Measurements from ENCODE around the gene GCLM. TPM values are rescaled to one million over a fixed set of nuclear protein-coding genes. Genes with fewer than 3 reads are reported as not detected.

The GCLM gene
- total and polyA plus RNA-seq, 5 donors = 3.8 to 10.4 (median 9.9) TPM

GRCh38 chr1:93846206-93846991, 62.8 kb downstream of the GCLM start:
- intact Hi-C loops (cut with DNase I) = loop anchor here (5.0 to 10.0 kb wide), 5 partner anchors 222 to 542 kb away; partner anchors contain the start of gene FNBP1L (in 1 of the 4)
- H3K4me1 ChIP-seq (ENCODE audit: control insufficient read depth, insufficient read depth, low read length) = peaks cover 3% of the 10 kb centered on the region
- H3K4me3 ChIP-seq (ENCODE audit: low read length) = peak overlapping the region; percentile 68
- under 1% methylated on average over 94 of the region's 94 CpGs for WGBS
- peak overlapping the region; percentile 98 for H3K27ac ChIP-seq (ENCODE audit: low read length)
- no peaks in the 10 kb centered on the region for H3K27me3 ChIP-seq (ENCODE audit: control insufficient read depth, insufficient read depth)
- DNase-seq (peak; percentile 90 to 97 (median 95)), ATAC-seq (peak; percentile 76 to 82)
- H3K9me3 ChIP-seq (ENCODE audit: control insufficient read depth, low read length) = no peaks in the 10 kb centered on the region

- peak in 1 of 2 donors; percentile 23 for ATAC-seq
Measured at GRCh38 chr1:93845538-93846205, 63.6 kb downstream of the GCLM start.

GRCh38 chr1:93844262-93845045, 64.8 kb downstream of the GCLM start:
- H3K9me3 ChIP-seq (ENCODE audit: control insufficient read depth, low read length) = no peaks in the 10 kb centered on the region
- H3K4me1 ChIP-seq (ENCODE audit: control insufficient read depth, insufficient read depth, low read length) = peaks cover 3% of the 10 kb centered on the region
- intact Hi-C loops (cut with DNase I) = loop anchor here (5.0 to 10.0 kb wide), 5 partner anchors 220 to 540 kb away; partner anchors contain the start of gene FNBP1L (in 1 of the 4)
- no peak overlapping the region for H3K27ac ChIP-seq (ENCODE audit: low read length)
- 47% methylated on average over 8 of the region's 8 CpGs for WGBS
- no peak overlapping the region for H3K4me3 ChIP-seq (ENCODE audit: low read length)
- ATAC-seq (no peak), DNase-seq (no peak)
- no peaks in the 10 kb centered on the region for H3K27me3 ChIP-seq (ENCODE audit: control insufficient read depth, insufficient read depth)

More at GRCh38 chr1:93845538-93846205, 63.6 kb downstream of the GCLM start:
- DNase-seq = no peak
- Histone ChIP-seq H3K27me3 (ENCODE audit: control insufficient read depth, insufficient read depth) (no peaks in the 10 kb centered on the region), H3K27ac (ENCODE audit: low read length) (peak overlapping the region; percentile 98), H3K9me3 (ENCODE audit: control insufficient read depth, low read length) (no peaks in the 10 kb centered on the region), H3K4me3 (ENCODE audit: low read length) (peak overlapping the region; percentile 68), H3K4me1 (ENCODE audit: control insufficient read depth, insufficient read depth, low read length) (peaks cover 3% of the 10 kb centered on the region)
- intact Hi-C loops (cut with DNase I) = loop anchor here (5.0 to 10.0 kb wide), 5 partner anchors 221 to 541 kb away; partner anchors contain the start of gene FNBP1L (in 1 of the 4)
- 25% methylated on average over 16 of the region's 16 CpGs for WGBS

GRCh38 chr1:93842750-93843500, 66.3 kb downstream of the GCLM start:
- ATAC-seq = no peak
- Histone ChIP-seq H3K27me3 (ENCODE audit: control insufficient read depth, insufficient read depth) (no peaks in the 10 kb centered on the region), H3K4me3 (ENCODE audit: low read length) (no peak overlapping the region), H3K4me1 (ENCODE audit: control insufficient read depth, insufficient read depth, low read length) (peaks cover 3% of the 10 kb centered on the region), H3K27ac (ENCODE audit: low read length) (no peak overlapping the region), H3K9me3 (ENCODE audit: control insufficient read depth, low read length) (no peaks in the 10 kb centered on the region)
- intact Hi-C loops (cut with DNase I) = loop anchor here (10.0 kb wide), 3 partner anchors 218 to 538 kb away; no protein-coding TSS in a partner anchor
- WGBS = 83% methylated on average over 5 of the region's 5 CpGs
- no peak for DNase-seq

GRCh38 chr1:93841771-93842170, 67.5 kb downstream of the GCLM start:
- Histone ChIP-seq H3K27ac (ENCODE audit: low read length) (no peak overlapping the region), H3K4me3 (ENCODE audit: low read length) (no peak overlapping the region), H3K9me3 (ENCODE audit: control insufficient read depth, low read length) (no peaks in the 10 kb centered on the region), H3K4me1 (ENCODE audit: control insufficient read depth, insufficient read depth, low read length) (peaks cover 3% of the 10 kb centered on the region), H3K27me3 (ENCODE audit: control insufficient read depth, insufficient read depth) (no peaks in the 10 kb centered on the region)
- 97% methylated on average over 3 of the region's 3 CpGs for WGBS
- DNase-seq (no peak), ATAC-seq (no peak)
- intact Hi-C loops (cut with DNase I) = loop anchor here (10.0 kb wide), 3 partner anchors 217 to 537 kb away; no protein-coding TSS in a partner anchor

GRCh38 chr1:93840956-93841482, 68.2 kb downstream of the GCLM start:
- DNase-seq = no peak
- intact Hi-C loops (cut with DNase I) = loop anchor here (10.0 kb wide), 3 partner anchors 216 to 536 kb away; no protein-coding TSS in a partner anchor
- no peak overlapping the region for H3K4me3 ChIP-seq (ENCODE audit: low read length)
- peaks cover 3% of the 10 kb centered on the region for H3K4me1 ChIP-seq (ENCODE audit: control insufficient read depth, insufficient read depth, low read length)
- no peaks in the 10 kb centered on the region for H3K27me3 ChIP-seq (ENCODE audit: control insufficient read depth, insufficient read depth)
- no peak for ATAC-seq
- WGBS = 86% methylated on average over 4 of the region's 4 CpGs
- H3K9me3 ChIP-seq (ENCODE audit: control insufficient read depth, low read length) = no peaks in the 10 kb centered on the region
- H3K27ac ChIP-seq (ENCODE audit: low read length) = no peak overlapping the region

GRCh38 chr1:93839753-93840152, 69.5 kb downstream of the GCLM start:
- no peaks in the 10 kb centered on the region for H3K27me3 ChIP-seq (ENCODE audit: control insufficient read depth, insufficient read depth)
- no peak for DNase-seq
- 93% methylated on average over 2 of the region's 2 CpGs for WGBS
- no peak for ATAC-seq
- H3K27ac ChIP-seq (ENCODE audit: low read length) = no peak overlapping the region
- H3K4me1 ChIP-seq (ENCODE audit: control insufficient read depth, insufficient read depth, low read length) = no peaks in the 10 kb centered on the region
- no peaks in the 10 kb centered on the region for H3K9me3 ChIP-seq (ENCODE audit: control insufficient read depth, low read length)
- intact Hi-C loops (cut with DNase I) = loop anchor here (10.0 kb wide), 3 partner anchors 215 to 535 kb away; no protein-coding TSS in a partner anchor
- no peak overlapping the region for H3K4me3 ChIP-seq (ENCODE audit: low read length)

GRCh38 chr1:93839307-93839706, 69.9 kb downstream of the GCLM start:
- peak; percentile 42 to 54 for ATAC-seq
- intact Hi-C loops (cut with DNase I) = no loop called here
- Histone ChIP-seq H3K27me3 (ENCODE audit: control insufficient read depth, insufficient read depth) (no peaks in the 10 kb centered on the region), H3K9me3 (ENCODE audit: control insufficient read depth, low read length) (no peaks in the 10 kb centered on the region), H3K27ac (ENCODE audit: low read length) (no peak overlapping the region), H3K4me3 (ENCODE audit: low read length) (no peak overlapping the region), H3K4me1 (ENCODE audit: control insufficient read depth, insufficient read depth, low read length) (no peaks in the 10 kb centered on the region)
- WGBS = 43% methylated on average over 1 of the region's 1 CpG
- no peak for DNase-seq

GRCh38 chr1:93837961-93838360, 71.3 kb downstream of the GCLM start:
- H3K4me1 ChIP-seq (ENCODE audit: control insufficient read depth, insufficient read depth, low read length) = no peaks in the 10 kb centered on the region
- H3K27me3 ChIP-seq (ENCODE audit: control insufficient read depth, insufficient read depth) = no peaks in the 10 kb centered on the region
- DNase-seq (no peak), ATAC-seq (no peak)
- intact Hi-C loops (cut with DNase I) = no loop called here
- H3K4me3 ChIP-seq (ENCODE audit: low read length) = no peak overlapping the region
- H3K9me3 ChIP-seq (ENCODE audit: control insufficient read depth, low read length) = no peaks in the 10 kb centered on the region
- no peak overlapping the region for H3K27ac ChIP-seq (ENCODE audit: low read length)
- 97% methylated on average over 3 of the region's 3 CpGs for WGBS
